HCT116 (cell line): ENCODE data around the gene AKIRIN2. TPM values are rescaled to one million over a fixed set of nuclear protein-coding genes. Genes with fewer than 3 reads are reported as not detected.

Experiments used
- ATAC-seq: fragments of 200-7000 bp; cut with Tn5 transposase; 2 replicates; pipeline ENCODE4 v1.9.1; 2020; ENCODE audit warnings: mild to moderate bottlenecking, moderate library complexity
- BruUV-seq: library from RNA; stranded (reverse); fragments of 400-500 nt; replicated peaks from 2 replicates; lab custom pipeline; 2021; lab: Mats Ljungman, UMichigan
- CTCF ChIA-PET: fragments of 300-600 bp; sonication (Branson Sonifier 250); formaldehyde crosslinking; loops from one replicate; lab custom pipeline; 2021; ENCODE audit warnings: antibody characterized with exemption; lab: Charles Lee
- POLR2A ChIA-PET: fragments of 300-600, 350-600 bp; sonication (Branson Sonifier 250); formaldehyde crosslinking; loops from one replicate; lab custom pipeline; 2021; ENCODE audit warnings: antibody characterized with exemption; lab: Charles Lee
- RAD21 ChIA-PET, 2 experiments: fragments of 300-600 bp; sonication (Branson Sonifier 250); formaldehyde crosslinking; loops; one replicate each; lab custom pipeline; 2023; ENCODE audit warnings: low total read pairs in 2 of 2; ENCODE audit not compliant: uncharacterized antibody in 2 of 2, unreplicated experiment in 2 of 2, low non-redundant PET in 1 of 2; lab: Charles Lee
- DNase-seq: peaks from one replicate; pipeline ENCODE4 v3.0.0-alpha.2; 2010; ENCODE audit warnings: low read depth, low spot score
- H2AFZ ChIP-seq: fragments of 200-600 bp; shearing (Covaris generic), sonication (generic); 2 replicates; pipeline ENCODE4 v1.6.1; 2017; ENCODE audit warnings: low read depth, mixed run types, mixed read lengths, antibody characterized with exemption, low read length; ENCODE audit not compliant: poor library complexity, severe bottlenecking
- H3K27ac ChIP-seq: 2 replicates; pipeline ENCODE4 v1.5.1; 2012; ENCODE audit warnings: low read depth, low read length
- H3K27me3 ChIP-seq: fragments of 200-600 bp; sonication (generic); 2 replicates; pipeline ENCODE4 v1.6.1; 2016; ENCODE audit warnings: mixed run types, low read length, mixed read lengths; ENCODE audit not compliant: insufficient read depth
- H3K36me3 ChIP-seq, 2 experiments: fragments of 200-500 bp in 1 of 2; fragments of 200-600 bp in 1 of 2; sonication (Bioruptor generic) in 1 of 2; sonication (generic) in 1 of 2; 2 replicates each; pipeline versions ENCODE4 v1.5.1 to v1.6.1; 2014 to 2016; ENCODE audit warnings: low read length in 2 of 2, inconsistent platforms in 1 of 2, mixed read lengths in 1 of 2, mixed run types in 1 of 2; ENCODE audit not compliant: insufficient read depth in 2 of 2, control insufficient read depth in 1 of 2
- H3K4me1 ChIP-seq, 2 experiments: fragments of 200-600 bp in 1 of 2; sonication (generic) in 1 of 2; 2 replicates each; pipeline versions ENCODE4 v1.5.1 to v1.6.1; 2012 to 2017; ENCODE audit warnings: low read length in 2 of 2, inconsistent platforms in 1 of 2, mild to moderate bottlenecking in 1 of 2, mixed read lengths in 1 of 2, mixed run types in 1 of 2, moderate library complexity in 1 of 2; ENCODE audit not compliant: insufficient read depth in 2 of 2, control insufficient read depth in 1 of 2
- H3K4me2 ChIP-seq: fragments of 200-600 bp; sonication (generic); 2 replicates; pipeline ENCODE4 v1.6.1; 2017; ENCODE audit warnings: mixed run types, low read length, mixed read lengths
- H3K4me3 ChIP-seq, 2 experiments: fragments of 200-600 bp in 1 of 2; sonication (generic) in 1 of 2; replicated peaks in 1 of 2; 2 replicates each; pipeline ENCODE4 v1.5.1; 2011 to 2016; ENCODE audit warnings: low read length in 2 of 2, control low read depth in 1 of 2, low read depth in 1 of 2, mild to moderate bottlenecking in 1 of 2, mixed read lengths in 1 of 2, mixed run types in 1 of 2
- H3K79me2 ChIP-seq: fragments of 200-600 bp; sonication (generic); 2 replicates; pipeline ENCODE4 v1.6.1; 2017; ENCODE audit warnings: mild to moderate bottlenecking, mixed run types, low read length, moderate library complexity, mixed read lengths; ENCODE audit not compliant: insufficient read depth
- H3K9ac ChIP-seq: fragments of 200-600 bp; sonication (generic); 2 replicates; pipeline ENCODE4 v1.6.1; 2016; ENCODE audit warnings: low read length, mixed read lengths
- H3K9me2 ChIP-seq: fragments of 200-600 bp; sonication (generic), shearing (Covaris generic); 2 replicates; pipeline ENCODE4 v1.6.1; 2017; ENCODE audit warnings: mixed run types, mild to moderate bottlenecking, moderate library complexity; ENCODE audit not compliant: insufficient read depth
- H3K9me3 ChIP-seq, 2 experiments: fragments of 200-500 bp in 1 of 2; fragments of 200-600 bp in 1 of 2; sonication (Bioruptor generic) in 1 of 2; sonication (generic) in 1 of 2; 2 replicates each; pipeline ENCODE4 v1.6.1; 2014 to 2017; ENCODE audit warnings: low read length in 2 of 2, mixed read lengths in 2 of 2, inconsistent platforms in 1 of 2, low read depth in 1 of 2, mild to moderate bottlenecking in 1 of 2, mixed run types in 1 of 2, moderate library complexity in 1 of 2; ENCODE audit not compliant: control insufficient read depth in 1 of 2, insufficient read depth in 1 of 2
- H4K20me1 ChIP-seq: fragments of 200-600 bp; sonication (generic), shearing (Covaris generic); 2 replicates; pipeline ENCODE4 v1.6.1; 2017; ENCODE audit warnings: mixed run types, mild to moderate bottlenecking, moderate library complexity; ENCODE audit not compliant: insufficient read depth
- CBX3 ChIP-seq: IDR thresholded peaks from 2 replicates; pipeline ENCODE4 v1.6.1; 2012; ENCODE audit warnings: low read depth
- CEBPB ChIP-seq: IDR thresholded peaks from 2 replicates; pipeline ENCODE4 v1.6.1; 2012; ENCODE audit warnings: low read depth
- EGR1 ChIP-seq: IDR thresholded peaks from 2 replicates; pipeline ENCODE4 v1.6.1; 2012; ENCODE audit warnings: low read depth
- ELF1 ChIP-seq: IDR thresholded peaks from 2 replicates; pipeline ENCODE4 v1.6.1; 2012; ENCODE audit warnings: low read depth, borderline replicate concordance
- EZH2 ChIP-seq: fragments of 200-600 bp; sonication (generic); IDR thresholded peaks from 2 replicates; pipeline ENCODE4 v1.6.1; 2017; ENCODE audit warnings: antibody characterized with exemption, mixed run types
- FOSL1 ChIP-seq: IDR thresholded peaks from 2 replicates; pipeline ENCODE4 v1.6.1; 2012; ENCODE audit warnings: low read depth
- JUND ChIP-seq: IDR thresholded peaks from 2 replicates; pipeline ENCODE4 v1.6.1; 2012
- POLR2A ChIP-seq: IDR thresholded peaks from 2 replicates; pipeline ENCODE4 v1.7.0; 2011; ENCODE audit warnings: borderline replicate concordance; ENCODE audit not compliant: insufficient read depth, insufficient read length; ENCODE audit errors: extremely low read depth
- SP1 ChIP-seq: IDR thresholded peaks from 2 replicates; pipeline ENCODE4 v1.6.1; 2012; ENCODE audit warnings: low read depth
- SRF ChIP-seq: IDR thresholded peaks from 2 replicates; pipeline ENCODE4 v1.6.1; 2012; ENCODE audit warnings: low read depth
- TCF7L2 ChIP-seq: IDR thresholded peaks from 2 replicates; pipeline ENCODE4 v1.7.0; 2011; ENCODE audit warnings: borderline replicate concordance, inconsistent platforms; ENCODE audit not compliant: insufficient read depth, insufficient read length; ENCODE audit errors: extremely low read depth
- YY1 ChIP-seq: IDR thresholded peaks from 2 replicates; pipeline ENCODE4 v1.6.1; 2011; ENCODE audit warnings: low read length, low read depth, moderate library complexity, mild to moderate bottlenecking; ENCODE audit not compliant: insufficient replicate concordance; ENCODE audit errors: extremely low read depth
- ZFX ChIP-seq: fragments of 450-650 bp; IDR thresholded peaks from 2 replicates; pipeline ENCODE4 v1.6.1; 2017
- ZNF274 ChIP-seq: fragments of 200-500 bp; sonication (Bioruptor generic); IDR thresholded peaks from 2 replicates; pipeline ENCODE4 v1.6.1; 2014; ENCODE audit warnings: mild to moderate bottlenecking, low read depth, low read length, inconsistent platforms
- intact Hi-C: fragments of 100-400 bp; cut with micrococcal nuclease; formaldehyde crosslinking; loops from 2 replicates; pipeline ENCODE4 v1.10.0; 2022
- total RNA-seq: library from RNA; stranded (reverse); gene quantifications from one replicate; pipeline ENCODE4 v1.2.1, GENCODE V29; 2021; ENCODE audit not compliant: unreplicated experiment
- TF ChIP-seq, protein P1 (sequence below): IDR thresholded peaks from 2 replicates; pipeline ENCODE4 v1.6.1; 2011; ENCODE audit warnings: mild to moderate bottlenecking, low read length, moderate library complexity; ENCODE audit not compliant: insufficient replicate concordance; ENCODE audit errors: extremely low read depth
- TF ChIP-seq, protein P2 (sequence below): IDR thresholded peaks from 2 replicates; pipeline ENCODE4 v1.6.1; 2012; ENCODE audit warnings: low read depth
- TF ChIP-seq, protein P3 (sequence below): IDR thresholded peaks from 2 replicates; pipeline ENCODE4 v1.6.1; 2012
- TF ChIP-seq, protein P4 (sequence below): IDR thresholded peaks from 2 replicates; pipeline ENCODE4 v1.6.1; 2012
- TF ChIP-seq, protein P5 (sequence below), 3 experiments: fragments of 200-600 bp in 1 of 3; sonication (generic) in 1 of 3; IDR thresholded peaks in 2 of 3; conservative IDR thresholded peaks in 1 of 3; 2 replicates each; pipeline ENCODE4 v1.5.1; 2012 to 2017; ENCODE audit warnings: low read depth in 2 of 3, low read length in 2 of 3, antibody characterized with exemption in 1 of 3, borderline replicate concordance in 1 of 3, control low read depth in 1 of 3, mild to moderate bottlenecking in 1 of 3, mixed read lengths in 1 of 3, mixed run types in 1 of 3, moderate library complexity in 1 of 3; ENCODE audit not compliant: insufficient read depth in 1 of 3

Gene AKIRIN2
- total RNA-seq, 1 experiment from 2014 or later: 54.8 TPM

DNA sequence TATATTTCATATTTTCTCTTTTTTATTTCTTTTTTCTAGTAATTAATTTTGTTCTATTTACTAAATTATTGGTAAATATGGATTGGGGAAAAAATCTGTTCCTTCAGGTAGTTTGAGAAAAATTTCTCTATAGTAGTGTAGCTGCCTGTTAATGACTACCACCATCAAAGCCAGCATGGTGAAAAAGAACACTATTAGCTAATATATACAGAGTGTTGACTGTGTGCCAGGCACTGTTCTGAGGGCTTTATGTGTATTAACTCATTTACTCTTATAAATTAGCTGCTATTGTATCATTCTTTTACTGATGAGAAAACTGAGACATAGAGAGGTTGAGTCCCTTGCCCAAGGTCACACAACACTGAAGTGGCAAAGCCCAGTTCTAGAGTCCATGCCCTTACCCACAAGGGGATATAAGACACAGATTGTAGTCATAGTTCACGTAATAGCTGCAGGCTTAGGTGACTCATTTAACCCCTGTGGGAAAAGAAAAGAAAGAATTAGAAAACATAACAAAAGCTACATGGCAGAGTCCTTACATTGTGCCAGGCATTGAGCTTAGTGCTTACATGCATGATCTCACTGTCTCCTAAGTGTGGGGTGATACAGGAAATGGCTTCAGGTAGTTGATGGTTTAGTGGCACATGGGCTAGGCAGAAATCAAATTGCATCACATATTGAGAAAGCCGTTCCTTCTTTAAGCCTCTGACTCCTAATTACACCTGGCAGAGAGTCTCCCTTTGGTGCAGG lies 12.2 kb upstream of the AKIRIN2 start:
- Histone ChIP-seq H4K20me1 (no peaks in the 10 kb centered on the region), H3K4me2 (peak overlapping the region; percentile 34), H3K9me3 (no peaks in the 10 kb centered on the region), H3K27me3 (no peaks in the 10 kb centered on the region), H3K27ac (no peak overlapping the region), H2AFZ (peak overlapping the region; percentile 92), H3K9ac (no peak overlapping the region), H3K4me1 (peaks cover 2 to 8% of the 10 kb centered on the region in 2 experiments; a peak in 2 of 4 replicates), H3K4me3 (no peak overlapping the region), H3K9me2 (no peaks in the 10 kb centered on the region), H3K36me3 (no peaks in the 10 kb centered on the region), H3K79me2 (no peaks in the 10 kb centered on the region)
- ChIA-PET POLR2A (interaction anchor here (1.7 kb wide), 1 partner anchor 10 kb away, joined by 7 read pairs; no protein-coding TSS in a partner anchor), CTCF (no interaction called here), RAD21 (interaction anchor here in 1 of 2 experiments (0.5 kb wide), 1 partner anchor 21 kb away, joined by 3 read pairs; no protein-coding TSS in a partner anchor)
- no TSS peak for BruUV-seq
- DNase-seq (no peak), ATAC-seq (peak; percentile 65)
- intact Hi-C loops: no loop called here
- TF ChIP-seq, protein P1, sequence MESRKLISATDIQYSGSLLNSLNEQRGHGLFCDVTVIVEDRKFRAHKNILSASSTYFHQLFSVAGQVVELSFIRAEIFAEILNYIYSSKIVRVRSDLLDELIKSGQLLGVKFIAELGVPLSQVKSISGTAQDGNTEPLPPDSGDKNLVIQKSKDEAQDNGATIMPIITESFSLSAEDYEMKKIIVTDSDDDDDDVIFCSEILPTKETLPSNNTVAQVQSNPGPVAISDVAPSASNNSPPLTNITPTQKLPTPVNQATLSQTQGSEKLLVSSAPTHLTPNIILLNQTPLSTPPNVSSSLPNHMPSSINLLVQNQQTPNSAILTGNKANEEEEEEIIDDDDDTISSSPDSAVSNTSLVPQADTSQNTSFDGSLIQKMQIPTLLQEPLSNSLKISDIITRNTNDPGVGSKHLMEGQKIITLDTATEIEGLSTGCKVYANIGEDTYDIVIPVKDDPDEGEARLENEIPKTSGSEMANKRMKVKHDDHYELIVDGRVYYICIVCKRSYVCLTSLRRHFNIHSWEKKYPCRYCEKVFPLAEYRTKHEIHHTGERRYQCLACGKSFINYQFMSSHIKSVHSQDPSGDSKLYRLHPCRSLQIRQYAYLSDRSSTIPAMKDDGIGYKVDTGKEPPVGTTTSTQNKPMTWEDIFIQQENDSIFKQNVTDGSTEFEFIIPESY: no peak
- TF ChIP-seq POLR2A: no peak
- peak; percentile 35; the same call in 1 of the 2 replicates for TF ChIP-seq JUND
- TF ChIP-seq TCF7L2: no peak
- no peak for TF ChIP-seq YY1
- no peak; the same call in 1 of the 2 replicates for TF ChIP-seq ELF1
- no peak for TF ChIP-seq SRF
- TF ChIP-seq, protein P2, sequence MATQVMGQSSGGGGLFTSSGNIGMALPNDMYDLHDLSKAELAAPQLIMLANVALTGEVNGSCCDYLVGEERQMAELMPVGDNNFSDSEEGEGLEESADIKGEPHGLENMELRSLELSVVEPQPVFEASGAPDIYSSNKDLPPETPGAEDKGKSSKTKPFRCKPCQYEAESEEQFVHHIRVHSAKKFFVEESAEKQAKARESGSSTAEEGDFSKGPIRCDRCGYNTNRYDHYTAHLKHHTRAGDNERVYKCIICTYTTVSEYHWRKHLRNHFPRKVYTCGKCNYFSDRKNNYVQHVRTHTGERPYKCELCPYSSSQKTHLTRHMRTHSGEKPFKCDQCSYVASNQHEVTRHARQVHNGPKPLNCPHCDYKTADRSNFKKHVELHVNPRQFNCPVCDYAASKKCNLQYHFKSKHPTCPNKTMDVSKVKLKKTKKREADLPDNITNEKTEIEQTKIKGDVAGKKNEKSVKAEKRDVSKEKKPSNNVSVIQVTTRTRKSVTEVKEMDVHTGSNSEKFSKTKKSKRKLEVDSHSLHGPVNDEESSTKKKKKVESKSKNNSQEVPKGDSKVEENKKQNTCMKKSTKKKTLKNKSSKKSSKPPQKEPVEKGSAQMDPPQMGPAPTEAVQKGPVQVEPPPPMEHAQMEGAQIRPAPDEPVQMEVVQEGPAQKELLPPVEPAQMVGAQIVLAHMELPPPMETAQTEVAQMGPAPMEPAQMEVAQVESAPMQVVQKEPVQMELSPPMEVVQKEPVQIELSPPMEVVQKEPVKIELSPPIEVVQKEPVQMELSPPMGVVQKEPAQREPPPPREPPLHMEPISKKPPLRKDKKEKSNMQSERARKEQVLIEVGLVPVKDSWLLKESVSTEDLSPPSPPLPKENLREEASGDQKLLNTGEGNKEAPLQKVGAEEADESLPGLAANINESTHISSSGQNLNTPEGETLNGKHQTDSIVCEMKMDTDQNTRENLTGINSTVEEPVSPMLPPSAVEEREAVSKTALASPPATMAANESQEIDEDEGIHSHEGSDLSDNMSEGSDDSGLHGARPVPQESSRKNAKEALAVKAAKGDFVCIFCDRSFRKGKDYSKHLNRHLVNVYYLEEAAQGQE: no peak
- TF ChIP-seq, protein P3, sequence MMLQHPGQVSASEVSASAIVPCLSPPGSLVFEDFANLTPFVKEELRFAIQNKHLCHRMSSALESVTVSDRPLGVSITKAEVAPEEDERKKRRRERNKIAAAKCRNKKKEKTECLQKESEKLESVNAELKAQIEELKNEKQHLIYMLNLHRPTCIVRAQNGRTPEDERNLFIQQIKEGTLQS: no peak
- no peak for TF ChIP-seq ZFX
- TF ChIP-seq, protein P4, sequence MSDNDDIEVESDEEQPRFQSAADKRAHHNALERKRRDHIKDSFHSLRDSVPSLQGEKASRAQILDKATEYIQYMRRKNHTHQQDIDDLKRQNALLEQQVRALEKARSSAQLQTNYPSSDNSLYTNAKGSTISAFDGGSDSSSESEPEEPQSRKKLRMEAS: no peak
- no peak for TF ChIP-seq ZNF274
- TF ChIP-seq, protein P5, sequence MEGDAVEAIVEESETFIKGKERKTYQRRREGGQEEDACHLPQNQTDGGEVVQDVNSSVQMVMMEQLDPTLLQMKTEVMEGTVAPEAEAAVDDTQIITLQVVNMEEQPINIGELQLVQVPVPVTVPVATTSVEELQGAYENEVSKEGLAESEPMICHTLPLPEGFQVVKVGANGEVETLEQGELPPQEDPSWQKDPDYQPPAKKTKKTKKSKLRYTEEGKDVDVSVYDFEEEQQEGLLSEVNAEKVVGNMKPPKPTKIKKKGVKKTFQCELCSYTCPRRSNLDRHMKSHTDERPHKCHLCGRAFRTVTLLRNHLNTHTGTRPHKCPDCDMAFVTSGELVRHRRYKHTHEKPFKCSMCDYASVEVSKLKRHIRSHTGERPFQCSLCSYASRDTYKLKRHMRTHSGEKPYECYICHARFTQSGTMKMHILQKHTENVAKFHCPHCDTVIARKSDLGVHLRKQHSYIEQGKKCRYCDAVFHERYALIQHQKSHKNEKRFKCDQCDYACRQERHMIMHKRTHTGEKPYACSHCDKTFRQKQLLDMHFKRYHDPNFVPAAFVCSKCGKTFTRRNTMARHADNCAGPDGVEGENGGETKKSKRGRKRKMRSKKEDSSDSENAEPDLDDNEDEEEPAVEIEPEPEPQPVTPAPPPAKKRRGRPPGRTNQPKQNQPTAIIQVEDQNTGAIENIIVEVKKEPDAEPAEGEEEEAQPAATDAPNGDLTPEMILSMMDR (IDR thresholded peaks at IDR 0.05 in 2 of 3, conservative IDR thresholded peaks at IDR 0.05 in 1 of 3; ENCODE audit: borderline replicate concordance in 1 of 3, insufficient read depth in 1 of 3, low read depth in 2 of 3, low read length in 2 of 3): no peak
- peak; percentile 47 for TF ChIP-seq CEBPB
- TF ChIP-seq FOSL1: peak; percentile 57
- TF ChIP-seq CBX3: peak; percentile 15; the same call in 1 of the 2 replicates
- no peak for TF ChIP-seq EZH2
- no peak for TF ChIP-seq EGR1
- TF ChIP-seq SP1: no peak
